ENCODE results near the gene HMGCL. TPM values are rescaled to one million over a fixed set of nuclear protein-coding genes. Genes with fewer than 3 reads are reported as not detected.

Gene HMGCL
- total RNA-seq, 1 donor from 2014 or later = 57.6 TPM

DNA sequence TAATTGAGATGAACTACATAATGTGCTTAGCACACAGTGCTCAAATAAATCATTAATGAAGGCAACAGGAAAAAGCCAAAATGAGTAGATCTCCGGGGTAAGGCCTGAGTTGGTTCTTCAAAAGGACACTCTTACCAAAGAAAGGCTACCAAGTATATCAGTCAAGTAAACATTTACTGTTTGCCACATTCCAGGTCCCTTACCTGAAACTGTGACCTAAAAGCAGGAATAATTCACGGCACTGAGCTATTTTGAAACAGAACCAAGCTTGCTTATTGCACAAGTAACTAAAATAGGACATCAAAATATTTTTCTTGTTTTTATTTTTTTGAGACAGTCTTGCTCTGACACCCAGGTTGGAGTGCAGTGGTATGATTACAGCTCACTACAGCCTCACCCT is 49.0 kb downstream of the HMGCL start:
- no peak for DNase-seq (ENCODE audit: low spot score)

DNA sequence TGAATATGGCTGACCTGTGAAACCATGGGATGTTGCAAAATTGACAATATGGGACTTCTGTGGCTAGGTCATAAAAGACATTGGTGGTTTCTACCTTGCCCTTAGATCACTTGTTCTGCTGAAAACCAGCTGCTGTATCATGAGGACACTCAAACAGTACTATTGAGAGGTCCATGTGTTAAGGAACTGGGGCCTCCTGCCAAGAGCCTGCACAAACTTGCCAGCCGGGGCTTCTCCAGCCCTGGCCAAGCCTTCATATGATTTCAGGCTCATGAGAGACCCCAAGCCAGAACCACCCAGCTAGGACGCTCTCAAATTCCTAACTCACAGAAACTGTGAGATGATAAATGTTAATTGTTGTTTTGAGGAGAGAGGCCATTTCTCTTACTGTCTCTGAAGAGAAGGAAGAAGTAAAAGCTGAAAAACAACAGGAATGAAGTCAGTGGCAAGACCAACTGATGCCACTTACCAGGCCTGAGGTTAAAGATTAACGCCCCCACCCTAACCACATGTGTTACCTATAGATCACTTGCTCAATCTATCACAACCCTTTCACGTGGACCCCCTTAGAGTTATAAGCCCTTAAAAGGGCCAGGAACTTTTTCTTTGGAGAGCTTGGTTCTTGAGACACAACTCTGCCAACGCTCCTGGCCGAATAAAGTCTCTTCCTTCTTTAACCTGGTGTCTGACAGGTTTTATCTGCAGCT is 50.9 kb downstream of the HMGCL start:
- no peak for DNase-seq (ENCODE audit: low spot score)

DNA sequence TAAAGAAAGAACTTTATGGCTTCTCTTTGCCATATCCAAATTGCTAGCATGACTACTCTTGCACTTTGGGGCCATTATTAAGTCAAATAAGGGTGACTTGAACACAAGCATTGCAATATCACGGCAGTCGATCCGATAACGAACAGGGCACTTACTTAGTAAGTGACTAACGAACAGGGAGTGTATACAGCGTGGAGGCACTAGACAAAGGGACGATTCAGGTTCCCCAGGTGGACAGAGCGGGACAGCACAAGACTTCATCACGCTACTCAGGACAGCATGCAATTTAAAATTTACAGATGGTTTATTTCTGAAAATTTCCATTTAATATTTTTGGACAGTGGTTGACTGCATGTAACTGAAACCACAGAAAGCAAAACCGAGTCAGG is 52.4 kb downstream of the HMGCL start:
- no peak for DNase-seq (ENCODE audit: low spot score)

DNA sequence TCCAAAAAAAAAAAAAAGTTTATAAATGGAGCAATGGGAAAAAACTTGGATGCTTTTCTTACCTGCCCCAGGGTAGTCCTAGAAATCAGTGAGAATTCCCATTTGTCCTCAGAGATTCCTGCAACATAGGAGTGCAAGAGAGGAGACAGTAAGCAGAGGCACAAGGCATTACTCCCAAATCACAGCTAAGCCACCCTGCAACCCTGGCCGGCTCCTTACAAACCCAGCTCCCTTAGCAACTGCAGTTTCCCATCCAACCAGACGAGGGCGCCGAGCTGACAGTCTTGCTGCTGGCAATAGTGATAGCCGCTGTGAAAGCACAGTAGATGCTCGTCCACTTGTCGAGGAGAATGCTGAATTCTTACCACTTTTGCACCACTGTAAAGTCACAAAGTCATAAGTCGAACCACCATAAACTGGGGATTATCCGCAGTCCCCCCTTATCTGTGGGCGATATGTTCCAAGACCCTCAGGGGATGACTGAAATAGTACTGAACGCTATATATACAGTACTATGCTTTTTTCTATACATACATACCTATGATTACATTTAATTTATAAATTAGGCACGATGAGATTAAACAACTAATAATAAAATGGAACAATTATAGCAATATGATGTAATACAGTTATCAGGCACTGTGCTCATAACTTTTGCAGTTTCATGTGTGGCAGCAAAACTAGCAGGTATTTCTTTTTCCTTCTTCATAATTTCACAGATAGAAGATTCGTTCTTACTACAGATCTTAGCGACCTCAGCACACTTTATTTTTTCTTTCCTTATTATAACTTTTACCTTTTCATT is 53.0 kb downstream of the HMGCL start:
- peak; percentile 88 for DNase-seq (ENCODE audit: low spot score)

DNA sequence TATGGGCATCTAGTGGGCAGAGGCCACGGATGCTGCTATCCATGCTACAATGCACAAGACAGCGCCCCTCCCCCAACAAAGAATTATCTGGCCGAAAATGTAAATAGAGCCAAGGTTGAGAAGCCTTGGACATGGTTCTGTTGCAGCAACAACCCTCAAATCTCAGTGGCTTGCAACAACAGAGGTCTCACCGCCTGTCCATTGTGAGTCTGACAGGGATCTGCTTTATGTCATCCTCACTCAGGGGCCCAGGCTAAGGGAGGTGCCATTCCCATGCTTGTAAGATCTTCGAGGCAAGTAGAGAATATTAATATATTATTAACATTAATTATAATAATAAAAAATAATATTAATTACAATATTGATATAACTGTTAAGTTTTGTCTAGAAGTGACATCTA is 56.5 kb downstream of the HMGCL start:
- DNase-seq (ENCODE audit: low spot score) = no peak

DNA sequence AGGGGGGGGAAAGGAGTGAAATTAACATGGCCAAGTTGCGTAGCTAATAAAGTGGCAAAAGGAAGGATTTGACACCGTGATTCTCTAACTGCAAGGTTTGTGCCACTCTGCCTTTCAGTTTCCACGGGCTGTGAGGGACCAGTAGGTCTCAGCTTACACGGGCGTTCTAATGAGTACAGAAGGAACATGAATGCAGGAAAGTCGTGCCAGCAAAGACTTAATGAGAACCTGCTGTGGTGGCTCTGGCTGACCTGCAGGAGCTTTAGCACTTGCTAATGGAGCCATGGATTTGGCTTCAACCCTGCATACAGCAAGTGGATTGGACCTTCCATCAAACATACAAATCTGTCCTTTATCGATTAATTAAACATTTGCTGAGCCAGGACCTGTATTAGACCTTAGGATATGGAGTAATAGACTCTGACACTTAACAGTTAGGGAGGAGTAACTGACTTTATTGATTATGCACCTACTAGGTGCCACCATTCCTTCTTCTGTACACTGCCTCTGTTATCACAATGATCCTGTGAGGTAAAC is 62.1 kb downstream of the HMGCL start:
- DNase-seq (ENCODE audit: low spot score) = no peak

DNA sequence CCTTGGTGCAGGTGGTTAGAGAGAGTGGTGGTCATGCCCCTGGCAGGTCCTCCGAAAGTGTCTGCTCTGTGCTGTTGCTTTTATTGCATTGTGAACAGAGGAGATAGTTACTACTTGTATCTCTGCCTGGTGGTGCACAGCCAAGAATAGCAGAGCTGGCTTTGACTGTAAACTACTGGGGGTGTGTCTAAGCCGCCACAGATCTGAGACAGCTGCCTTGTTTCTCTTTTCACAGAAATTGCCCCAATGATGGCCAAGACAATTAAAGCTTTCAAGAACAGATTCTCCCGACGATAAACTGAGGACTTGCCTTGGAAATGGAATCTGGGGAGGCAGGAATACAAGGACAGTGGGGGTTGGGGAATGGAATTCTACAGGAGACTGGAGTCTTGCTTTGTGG is 66.0 kb downstream of the HMGCL start:
- DNase-seq (ENCODE audit: low spot score) = no peak

DNA sequence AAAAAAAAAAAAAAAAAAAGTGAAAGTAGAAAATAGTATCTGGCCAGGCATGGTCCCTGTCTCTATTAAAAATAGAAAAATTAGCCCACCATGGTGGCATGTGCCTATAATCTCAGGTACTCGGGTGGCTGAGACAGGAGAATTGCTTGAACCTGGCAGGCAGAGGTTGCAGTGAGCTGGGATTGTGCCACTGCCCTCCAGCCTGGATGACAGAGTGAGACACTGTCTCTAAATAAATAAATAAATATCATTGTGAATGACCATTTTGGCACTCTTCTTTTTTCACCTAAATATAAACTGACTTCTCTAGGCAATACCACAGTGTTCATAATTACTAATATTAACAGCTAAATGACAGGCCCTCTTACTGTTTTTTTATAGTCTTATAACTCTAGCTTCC is 67.4 kb downstream of the HMGCL start:
- no peak for DNase-seq (ENCODE audit: low spot score)

DNA sequence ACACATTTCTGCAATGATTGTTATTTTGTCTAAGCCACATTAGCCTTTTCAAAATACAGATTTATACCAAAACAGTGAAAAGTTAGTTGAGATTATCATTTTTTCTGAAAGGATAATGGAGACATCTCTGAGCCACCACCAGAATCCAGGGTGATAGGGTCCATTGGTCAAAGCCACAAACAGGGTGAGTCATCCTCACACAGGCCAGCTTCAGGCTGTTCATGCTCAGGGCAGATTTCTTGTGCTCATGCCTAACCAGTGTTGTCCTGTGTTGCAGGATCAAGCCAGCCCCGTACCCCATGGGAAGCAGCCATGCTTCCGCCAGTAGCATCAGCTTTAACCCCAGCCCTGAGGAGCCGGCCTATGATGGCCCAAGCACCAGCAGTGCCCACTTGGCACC is 68.6 kb downstream of the HMGCL start:
- no peak for DNase-seq (ENCODE audit: low spot score)

DNA sequence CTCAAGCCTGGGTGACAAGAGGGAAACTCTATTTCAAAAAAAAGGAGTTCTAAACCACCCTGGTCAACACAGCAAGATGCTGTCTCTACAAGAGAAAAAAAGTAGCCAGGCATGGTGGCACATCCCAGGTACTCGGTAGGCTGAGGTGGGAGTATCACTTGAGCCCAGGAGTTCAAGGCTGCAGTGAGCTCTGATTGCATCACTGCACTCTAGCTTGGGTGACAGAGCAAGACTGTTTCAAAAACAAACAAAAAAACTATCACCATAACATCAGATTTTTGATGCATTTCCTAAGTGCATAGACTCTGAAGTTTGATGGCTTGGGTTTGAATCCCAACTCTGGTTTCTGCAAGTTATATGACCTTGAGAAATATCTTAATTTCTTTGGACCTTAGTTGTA is 72.3 kb downstream of the HMGCL start:
- DNase-seq (ENCODE audit: low spot score) = no peak

Other genes with a start within 250 kb of the HMGCL start
- 732 TPM for gene RPL11, start 133.6 kb downstream of the HMGCL start, total RNA-seq
- gene ELOA, start 82.0 kb downstream of the HMGCL start, total RNA-seq = 35.0 TPM
- gene PITHD1, start 47.0 kb downstream of the HMGCL start, total RNA-seq = 49.0 TPM
- gene LYPLA2, start 34.3 kb downstream of the HMGCL start, total RNA-seq = 63.2 TPM
- gene GALE, start 24.7 kb downstream of the HMGCL start, total RNA-seq = 111 TPM
- 65.9 TPM for gene FUCA1, start 42.9 kb upstream of the HMGCL start, total RNA-seq
- gene CNR2, start 87.9 kb upstream of the HMGCL start, total RNA-seq = 0.03 TPM
- 153 TPM for gene PNRC2, start 134.4 kb upstream of the HMGCL start, total RNA-seq
- gene SRSF10, start 154.9 kb upstream of the HMGCL start, total RNA-seq = 78.9 TPM